ENCODE measurements around the gene PRKACA.

Gene PRKACA

GRCh38 chr19:14102102-14102696 lies 15.4 kb downstream of the PRKACA start:
- intact Hi-C loops (cut with DNase I): no loop called here
- no peak for DNase-seq

- DNase-seq: no peak
- intact Hi-C loops (cut with DNase I): no loop called here
Observed at GRCh38 chr19:14101003-14101545, 16.5 kb downstream of the PRKACA start.

- no peak for DNase-seq
- intact Hi-C loops (cut with DNase I): no loop called here
Observed at GRCh38 chr19:14097532-14098151, 19.9 kb downstream of the PRKACA start.

- intact Hi-C loops (cut with DNase I): no loop called here
- no peak for DNase-seq
Observed at GRCh38 chr19:14096272-14096992, 21.1 kb downstream of the PRKACA start.

GRCh38 chr19:14094854-14095253 lies 22.7 kb downstream of the PRKACA start:
- no peak for DNase-seq
- intact Hi-C loops (cut with DNase I): no loop called here

GRCh38 chr19:14093117-14093823 lies 24.3 kb downstream of the PRKACA start:
- intact Hi-C loops (cut with DNase I): loop anchor here (2.0 kb wide), 1 partner anchor 24 kb away; the partner anchor contains the start of gene PRKACA
- DNase-seq: no peak

GRCh38 chr19:14091813-14092462 lies 25.6 kb downstream of the PRKACA start:
- intact Hi-C loops (cut with DNase I): loop anchor here (2.0 kb wide), 1 partner anchor 25 kb away; the partner anchor contains the start of gene PRKACA
- no peak for DNase-seq

GRCh38 chr19:14091081-14091812 lies 26.3 kb downstream of the PRKACA start:
- intact Hi-C loops (cut with DNase I): no loop called here
- peak in 7 of 10 donors; percentile 14 to 93 (median 68) for DNase-seq

GRCh38 chr19:14090509-14091080 lies 27.0 kb downstream of the PRKACA start, which contains the start of gene SAMD1:
Gene SAMD1 (minus strand): TSS chr19:14090751.
- peak; percentile 65 to 95 (median 82) for DNase-seq
- intact Hi-C loops (cut with DNase I): no loop called here

- peak in 6 of 10 donors; percentile 35 to 92 (median 52) for DNase-seq
- intact Hi-C loops (cut with DNase I): no loop called here
Observed at GRCh38 chr19:14089662-14090508, 27.7 kb downstream of the PRKACA start.

GRCh38 chr19:14089412-14089661 lies 28.2 kb downstream of the PRKACA start:
- intact Hi-C loops (cut with DNase I): no loop called here
- no peak for DNase-seq

GRCh38 chr19:14088634-14089411 lies 28.7 kb downstream of the PRKACA start:
- intact Hi-C loops (cut with DNase I): no loop called here
- DNase-seq: no peak

GRCh38 chr19:14086098-14086497 lies 31.5 kb downstream of the PRKACA start:
- intact Hi-C loops (cut with DNase I): no loop called here
- no peak for DNase-seq

- DNase-seq: no peak
- intact Hi-C loops (cut with DNase I): no loop called here
Observed at GRCh38 chr19:14085309-14085995, 32.1 kb downstream of the PRKACA start, which contains the start of gene C19orf67. Gene C19orf67 (minus strand): TSS chr19:14085783. CDS start chr19:14085627, 156 bp downstream.

- intact Hi-C loops (cut with DNase I): loop anchor here (5.0 kb wide), 2 partner anchors 35 to 75 kb away; partner anchors contain the start of genes PRKACA and RFX1
- no peak for DNase-seq
Observed at GRCh38 chr19:14082675-14082960, 34.9 kb downstream of the PRKACA start.

GRCh38 chr19:14081797-14082674 lies 35.5 kb downstream of the PRKACA start:
- intact Hi-C loops (cut with DNase I): loop anchor here (5.0 kb wide), 2 partner anchors 35 to 75 kb away; partner anchors contain the start of genes PRKACA and RFX1
- DNase-seq: peak in 3 of 10 donors; percentile 15 to 37 (median 29)

Measured in posterior cingulate gyrus (tissue), 11 donors.